ENCODE measurements around the gene KCNK1.
"Not testable (repeated sequence)": the region's sequence is repeated elsewhere in the genome, so short reads cannot be mapped to it uniquely, and the experiment has no call there.

The KCNK1 gene

GRCh38 chr1:233686653-233687052, 72.7 kb downstream of the KCNK1 start:
- not testable (repeated sequence) for DNase-seq; H3K9me3 Mint-ChIP-seq; H3K4me1 Mint-ChIP-seq (ENCODE audit: low read depth in 2 of 2); H3K36me3 Mint-ChIP-seq (ENCODE audit: insufficient read depth); H3K4me3 Mint-ChIP-seq; H3K27ac Mint-ChIP-seq; ATAC-seq (replicated peaks)
- H3K27me3 Mint-ChIP-seq = peaks cover 27 to 39% of the 10 kb centered on the region in 2 donors

GRCh38 chr1:233689017-233689747, 75.3 kb downstream of the KCNK1 start:
- Mint-ChIP-seq H3K27me3 (peaks cover 23 to 47% of the 10 kb centered on the region in 2 donors), H3K27ac (no peak overlapping the region), H3K36me3 (ENCODE audit: insufficient read depth) (peaks cover 4% of the 10 kb centered on the region), H3K4me1 (ENCODE audit: low read depth in 2 of 2) (no peaks in the 10 kb centered on the region), H3K9me3 (no peaks in the 10 kb centered on the region), H3K4me3 (no peak overlapping the region)
- DNase-seq (no peak), ATAC-seq (replicated peaks) (no peak)

GRCh38 chr1:233689748-233690254, 75.9 kb downstream of the KCNK1 start:
- Mint-ChIP-seq H3K27me3 (peaks cover 23 to 47% of the 10 kb centered on the region in 2 donors), H3K27ac (no peak overlapping the region), H3K4me1 (ENCODE audit: low read depth in 2 of 2) (no peaks in the 10 kb centered on the region), H3K9me3 (no peaks in the 10 kb centered on the region), H3K4me3 (no peak overlapping the region), H3K36me3 (ENCODE audit: insufficient read depth) (peaks cover 4% of the 10 kb centered on the region)
- ATAC-seq (replicated peaks) (no peak), DNase-seq (no peak)

GRCh38 chr1:233695901-233696300, 82.0 kb downstream of the KCNK1 start:
- DNase-seq (no peak), ATAC-seq (replicated peaks) (no peak)
- Mint-ChIP-seq H3K4me3 (no peak overlapping the region), H3K27ac (no peak overlapping the region), H3K4me1 (ENCODE audit: low read depth in 2 of 2) (no peaks in the 10 kb centered on the region), H3K27me3 (peaks cover 20 to 44% of the 10 kb centered on the region in 2 donors), H3K9me3 (no peaks in the 10 kb centered on the region), H3K36me3 (ENCODE audit: insufficient read depth) (peaks cover under 1% of the 10 kb centered on the region)

GRCh38 chr1:233700338-233700737, 86.4 kb downstream of the KCNK1 start:
- no peak for DNase-seq
- Mint-ChIP-seq H3K4me1 (ENCODE audit: low read depth in 2 of 2) (no peaks in the 10 kb centered on the region), H3K36me3 (ENCODE audit: insufficient read depth) (no peaks in the 10 kb centered on the region), H3K27me3 (peaks cover 20 to 39% of the 10 kb centered on the region in 2 donors), H3K27ac (no peak overlapping the region), H3K4me3 (no peak overlapping the region), H3K9me3 (no peaks in the 10 kb centered on the region)
- no peak for ATAC-seq (replicated peaks)

DNA sequence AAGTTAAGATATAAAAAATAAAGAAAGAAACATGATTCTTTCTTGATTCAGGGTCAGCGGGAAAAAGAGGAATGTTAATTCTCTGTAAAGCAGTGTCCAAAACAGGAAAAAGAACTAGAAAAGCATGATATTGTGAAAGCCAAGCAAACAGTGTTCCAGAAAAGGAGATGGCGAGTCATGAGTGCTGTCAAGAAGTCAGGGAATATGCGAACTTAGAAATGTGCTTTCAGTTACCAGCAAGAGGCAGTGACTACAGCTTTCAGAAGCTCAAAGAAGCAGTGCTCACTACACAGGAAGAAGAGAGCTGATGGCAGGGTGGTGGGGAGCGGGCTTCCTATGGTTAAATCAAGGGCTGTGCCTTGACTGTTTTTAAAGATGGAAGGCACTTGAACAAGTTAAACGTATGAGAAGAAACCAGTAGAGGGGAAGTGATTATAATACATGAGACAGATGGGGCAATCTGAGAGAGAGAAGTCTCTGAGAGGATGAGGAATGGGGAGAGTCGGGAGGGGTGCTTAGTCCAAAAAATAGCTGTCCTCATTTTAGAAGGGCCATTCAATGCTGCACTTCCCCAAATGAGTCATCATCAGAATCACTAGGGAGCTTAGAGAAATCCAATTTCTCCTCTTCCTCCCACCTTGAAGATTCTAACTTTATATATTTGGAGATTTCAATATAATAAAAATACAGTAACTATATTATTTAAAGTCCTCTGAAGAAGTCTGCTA, 90.4 kb downstream of the KCNK1 start:
- Mint-ChIP-seq H3K36me3 (ENCODE audit: insufficient read depth) (no peaks in the 10 kb centered on the region), H3K4me1 (ENCODE audit: low read depth in 2 of 2) (no peaks in the 10 kb centered on the region), H3K27ac (no peak overlapping the region), H3K27me3 (peaks cover 17 to 34% of the 10 kb centered on the region in 2 donors), H3K9me3 (peaks cover 0 to 6% of the 10 kb centered on the region in 2 donors), H3K4me3 (no peak overlapping the region)
- no peak for ATAC-seq (replicated peaks)
- DNase-seq = no peak

DNA sequence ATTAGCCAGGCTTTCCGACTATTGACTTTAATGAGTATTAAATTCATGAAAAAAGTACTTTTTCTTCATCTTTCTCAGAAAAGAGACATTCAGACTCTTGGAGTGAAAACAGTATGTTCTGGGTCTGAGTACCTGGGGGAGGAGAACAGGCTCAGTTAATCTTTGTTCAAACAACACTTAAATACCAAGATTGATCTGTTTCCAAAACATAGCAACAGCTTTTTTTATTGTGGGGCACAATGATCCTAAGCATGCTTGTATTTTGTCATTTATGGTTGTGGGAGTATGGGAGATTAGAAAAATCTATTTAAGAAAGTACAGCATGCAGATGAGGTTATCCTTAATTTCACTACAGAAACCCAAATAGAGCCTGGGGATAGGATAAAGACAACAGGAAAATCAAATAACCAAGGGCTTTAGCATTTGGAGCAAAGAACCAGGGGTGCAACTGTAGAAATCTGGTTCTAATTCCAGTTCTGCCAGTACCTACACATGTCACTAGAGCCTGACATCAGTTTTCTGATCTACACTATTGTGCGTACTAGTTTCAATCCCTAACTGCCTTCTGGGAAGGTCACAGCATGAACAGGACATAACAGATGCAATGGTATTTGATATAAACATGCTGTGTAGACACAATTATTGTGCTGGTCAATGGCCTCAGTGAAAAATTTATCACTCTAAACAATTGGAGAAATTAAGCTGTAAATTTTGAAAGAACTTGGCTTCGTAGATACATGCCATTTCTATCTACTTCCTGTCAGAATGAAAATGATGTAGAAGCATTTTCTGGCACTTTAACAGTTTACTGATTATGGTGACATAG, 91.2 kb downstream of the KCNK1 start:
- Mint-ChIP-seq H3K4me3 (no peak overlapping the region), H3K27me3 (peaks cover 13 to 31% of the 10 kb centered on the region in 2 donors), H3K4me1 (ENCODE audit: low read depth in 2 of 2) (no peaks in the 10 kb centered on the region), H3K9me3 (peaks cover 0 to 6% of the 10 kb centered on the region in 2 donors), H3K36me3 (ENCODE audit: insufficient read depth) (no peaks in the 10 kb centered on the region), H3K27ac (no peak overlapping the region)
- ATAC-seq (replicated peaks) = no peak
- DNase-seq = no peak

GRCh38 chr1:233707153-233707879, 93.4 kb downstream of the KCNK1 start:
- Mint-ChIP-seq H3K9me3 (peaks cover 2 to 6% of the 10 kb centered on the region in 2 donors), H3K4me3 (no peak overlapping the region), H3K4me1 (ENCODE audit: low read depth in 2 of 2) (no peaks in the 10 kb centered on the region), H3K27ac (no peak overlapping the region), H3K27me3 (peaks cover 5 to 22% of the 10 kb centered on the region in 2 donors), H3K36me3 (ENCODE audit: insufficient read depth) (no peaks in the 10 kb centered on the region)
- no peak for DNase-seq
- ATAC-seq (replicated peaks) = no peak

DNA sequence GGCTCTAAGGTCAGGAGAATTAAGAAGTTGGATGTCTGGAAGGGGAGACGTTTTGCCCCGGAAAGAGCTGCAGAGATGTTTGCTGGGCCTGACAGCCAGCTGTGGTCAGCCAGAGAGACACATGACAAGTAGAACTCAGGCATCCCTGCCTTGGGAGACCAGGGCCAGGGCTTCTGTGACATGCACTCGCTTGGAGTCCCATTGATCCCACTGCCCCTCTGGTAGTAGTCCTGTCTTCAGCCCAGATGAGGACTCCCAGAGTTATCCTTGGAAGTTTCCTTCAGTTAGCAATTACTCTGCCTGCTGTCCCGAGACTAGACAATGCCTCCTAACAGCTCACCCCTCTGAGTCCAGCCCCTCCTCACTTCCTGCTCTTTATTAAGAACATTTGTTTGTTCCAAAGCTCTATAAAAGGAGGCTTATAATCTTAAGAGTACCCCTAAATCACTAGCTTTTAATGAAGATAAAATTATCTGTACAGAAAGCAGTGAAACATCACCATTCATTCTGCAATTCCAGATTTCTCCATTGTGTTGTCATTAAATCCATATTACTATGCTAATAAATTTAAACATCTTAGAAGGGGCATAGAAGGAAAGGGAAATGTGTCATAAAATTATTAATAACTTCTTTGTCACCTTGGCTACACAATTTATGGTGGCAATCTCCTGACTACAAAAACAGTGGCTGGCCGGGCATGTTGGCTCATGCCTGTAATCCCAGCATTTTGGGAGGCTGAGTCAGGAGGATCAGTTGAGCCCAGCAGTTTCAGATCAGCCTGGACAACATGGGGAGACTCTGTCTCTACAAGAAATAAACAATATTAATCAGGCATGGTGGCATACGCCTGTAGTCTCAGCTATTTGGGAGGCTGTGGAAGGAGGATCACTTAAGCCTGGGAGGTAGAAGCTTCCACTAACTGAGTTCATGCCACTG, 94.2 kb downstream of the KCNK1 start:
- Mint-ChIP-seq H3K27me3 (peaks cover 7 to 27% of the 10 kb centered on the region in 2 donors), H3K4me3 (no peak overlapping the region), H3K4me1 (ENCODE audit: low read depth in 2 of 2) (no peaks in the 10 kb centered on the region), H3K9me3 (peaks cover 2 to 6% of the 10 kb centered on the region in 2 donors), H3K27ac (no peak overlapping the region), H3K36me3 (ENCODE audit: insufficient read depth) (no peaks in the 10 kb centered on the region)
- no peak for ATAC-seq (replicated peaks)
- DNase-seq = no peak

GRCh38 chr1:233710031-233710430, 96.1 kb downstream of the KCNK1 start:
- Mint-ChIP-seq H3K4me1 (ENCODE audit: low read depth in 2 of 2) (no peaks in the 10 kb centered on the region), H3K4me3 (no peak overlapping the region), H3K9me3 (peaks cover 2 to 6% of the 10 kb centered on the region in 2 donors), H3K27me3 (peaks cover 14 to 22% of the 10 kb centered on the region in 2 donors), H3K36me3 (ENCODE audit: insufficient read depth) (no peaks in the 10 kb centered on the region), H3K27ac (no peak overlapping the region)
- ATAC-seq (replicated peaks) (no peak), DNase-seq (no peak)

GRCh38 chr1:233710507-233710906, 96.6 kb downstream of the KCNK1 start:
- peaks cover 2 to 6% of the 10 kb centered on the region in 2 donors for H3K9me3 Mint-ChIP-seq

GRCh38 chr1:233714631-233715217, 100.8 kb downstream of the KCNK1 start:
- ATAC-seq (replicated peaks) (no peak), DNase-seq (no peak)
- Mint-ChIP-seq H3K9me3 (peaks cover 0 to 2% of the 10 kb centered on the region in 2 donors), H3K27me3 (peaks cover 11 to 18% of the 10 kb centered on the region in 2 donors), H3K36me3 (ENCODE audit: insufficient read depth) (no peaks in the 10 kb centered on the region), H3K4me1 (ENCODE audit: low read depth in 2 of 2) (no peaks in the 10 kb centered on the region), H3K27ac (no peak overlapping the region), H3K4me3 (no peak overlapping the region)

More at GRCh38 chr1:233710507-233710906, 96.6 kb downstream of the KCNK1 start:
- Mint-ChIP-seq H3K27ac (no peak overlapping the region), H3K4me1 (ENCODE audit: low read depth in 2 of 2) (no peaks in the 10 kb centered on the region), H3K27me3 (peaks cover 14 to 22% of the 10 kb centered on the region in 2 donors), H3K36me3 (ENCODE audit: insufficient read depth) (no peaks in the 10 kb centered on the region), H3K4me3 (no peak overlapping the region)
- ATAC-seq (replicated peaks) (no peak), DNase-seq (no peak)
